Medulla oblongata (tissue), 1 donor: ENCODE data around the gene ACSF3.
"Not testable (repeated sequence)": the region's sequence is repeated elsewhere in the genome, so short reads cannot be mapped to it uniquely, and the experiment has no call there.

ENCODE experiments used
- DNase-seq: peaks from one replicate; pipeline ENCODE4 v3.0.0-alpha.2; 2015; ENCODE audit errors: extremely low spot score

ACSF3 gene

DNA sequence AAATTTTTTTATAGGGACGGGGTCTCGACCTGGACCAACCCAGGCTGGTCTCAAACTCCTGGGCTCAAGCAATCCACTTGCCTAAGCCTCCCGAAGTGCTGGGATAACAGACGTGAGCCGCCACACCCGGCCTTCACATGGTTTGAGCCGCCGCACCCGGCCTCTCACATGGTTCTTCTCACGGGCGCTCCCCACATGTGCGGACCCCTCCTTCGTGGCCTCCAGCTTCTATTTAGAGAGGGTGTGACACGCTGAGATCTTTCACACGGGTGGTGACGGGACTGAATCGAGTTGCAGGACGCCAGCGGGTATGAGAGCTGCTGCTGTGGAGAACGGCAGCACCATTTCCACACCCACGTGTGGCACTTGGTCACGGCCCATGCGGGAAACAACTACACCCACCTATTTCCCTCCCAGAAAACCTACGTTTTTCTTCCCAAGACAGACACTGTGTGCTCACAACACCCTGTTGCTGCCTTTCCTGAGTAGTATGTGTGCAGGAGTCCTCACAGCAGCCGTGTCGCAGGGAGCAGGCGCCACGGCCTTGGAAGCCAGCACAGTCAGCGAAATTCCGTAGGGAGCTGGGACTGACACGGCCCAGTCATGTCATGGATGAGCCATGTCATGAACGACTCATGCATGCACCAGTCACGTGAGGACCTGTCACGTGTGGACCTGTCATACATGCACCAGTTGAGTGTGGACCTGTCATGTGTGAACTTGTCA lies 20.1 kb upstream of the ACSF3 start:
- DNase-seq: no peak

DNA sequence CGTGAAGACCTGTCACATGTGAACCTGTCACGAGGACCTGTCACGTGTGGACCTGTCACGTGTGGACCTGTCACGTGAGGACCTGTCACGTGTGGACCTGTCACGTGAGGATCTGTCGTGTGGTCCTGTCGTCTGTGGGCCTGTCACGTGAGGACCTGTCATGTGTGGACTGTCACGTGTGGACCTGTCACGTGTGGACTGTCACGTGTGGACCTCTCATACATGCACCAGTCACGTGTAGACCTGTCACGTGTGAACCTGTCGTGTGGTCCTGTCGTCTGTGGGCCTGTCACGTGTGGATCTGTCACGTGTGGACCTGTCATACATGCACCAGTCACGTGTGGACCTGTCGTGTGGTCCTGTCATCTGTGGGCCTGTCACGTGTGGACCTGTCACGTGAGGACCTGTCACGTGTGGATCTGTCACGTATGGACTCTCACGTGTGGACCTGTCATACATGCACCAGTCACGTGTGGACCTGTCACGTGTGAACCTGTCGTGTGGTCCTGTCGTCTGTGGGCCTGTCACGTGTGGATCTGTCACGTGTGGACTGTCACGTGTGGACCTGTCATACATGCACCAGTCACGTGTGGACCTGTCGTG lies 19.5 kb upstream of the ACSF3 start:
- DNase-seq: not testable (repeated sequence)

DNA sequence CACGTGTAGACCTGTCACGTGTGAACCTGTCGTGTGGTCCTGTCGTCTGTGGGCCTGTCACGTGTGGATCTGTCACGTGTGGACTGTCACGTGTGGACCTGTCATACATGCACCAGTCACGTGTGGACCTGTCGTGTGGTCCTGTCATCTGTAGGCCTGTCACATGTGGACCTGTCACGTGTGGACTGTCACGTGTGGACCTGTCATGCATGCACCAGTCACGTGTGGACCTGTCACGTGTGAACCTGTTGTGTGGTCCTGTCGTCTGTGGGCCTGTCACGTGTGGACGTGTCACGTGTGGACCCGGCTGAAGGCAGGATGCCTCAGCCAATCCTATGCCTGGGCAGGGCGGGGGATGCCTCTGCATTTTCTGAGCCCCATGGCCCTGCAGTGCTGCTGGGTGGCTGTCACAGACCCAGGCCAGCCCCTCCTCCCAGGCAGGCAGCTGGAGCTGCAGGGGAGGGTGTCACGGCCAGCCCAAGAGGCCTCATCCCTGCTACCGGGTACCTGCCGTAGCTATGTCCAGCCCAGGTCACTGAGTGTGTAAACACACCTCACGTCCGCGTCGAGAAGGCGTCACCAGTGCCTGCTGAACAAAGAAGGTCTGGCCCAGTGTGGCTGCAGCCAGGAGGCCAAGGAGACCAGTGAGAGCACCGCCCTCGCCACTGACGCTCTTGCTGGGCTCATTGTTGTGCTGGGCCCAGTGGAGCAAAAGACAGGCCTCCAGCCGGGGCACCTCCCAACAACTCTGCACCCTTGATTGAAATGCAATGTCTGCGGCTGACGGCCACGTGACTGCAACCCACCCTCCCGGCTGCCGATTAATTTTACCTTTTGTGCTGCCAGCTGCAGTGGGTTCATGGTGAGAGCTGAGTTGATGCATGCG lies 18.6 kb upstream of the ACSF3 start:
- no peak for DNase-seq

DNA sequence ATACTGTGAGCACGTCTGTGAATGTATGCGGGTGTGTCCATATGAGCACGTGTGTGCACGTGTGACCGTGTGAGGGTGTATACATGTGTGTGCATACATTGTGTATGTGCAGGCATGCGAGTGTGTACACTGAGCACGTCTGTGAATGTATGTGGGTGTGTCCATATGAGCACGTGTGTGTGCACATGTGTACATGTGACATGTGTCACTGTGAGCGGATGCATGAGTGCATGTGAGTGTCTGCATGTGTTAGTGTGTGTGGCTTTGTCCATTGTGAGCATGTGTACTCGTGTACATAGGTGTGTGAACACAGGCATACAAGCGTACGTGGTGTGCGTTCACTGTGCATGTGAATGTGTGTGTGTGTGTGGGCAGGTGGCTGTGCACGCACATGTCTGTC lies 17.5 kb upstream of the ACSF3 start:
- DNase-seq: no peak

DNA sequence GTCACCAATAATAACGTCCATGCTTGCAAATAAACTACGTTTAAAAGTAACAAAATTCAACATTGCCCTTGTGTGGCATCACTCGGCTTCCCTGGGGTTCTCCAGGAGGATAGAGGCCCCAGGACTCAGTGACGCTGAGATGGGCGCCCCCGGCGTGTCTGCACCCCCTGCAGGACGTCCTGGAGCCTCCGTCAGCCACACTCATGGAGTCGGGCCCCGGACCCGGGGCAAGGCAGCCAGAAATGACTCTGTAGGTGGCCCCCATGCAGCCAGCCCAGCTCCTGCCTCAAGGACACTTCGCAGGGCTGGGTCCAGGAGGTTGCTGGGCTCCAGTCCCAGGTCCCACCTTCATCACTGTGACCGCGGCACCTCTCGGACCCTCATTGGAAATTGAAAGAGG lies 16.6 kb upstream of the ACSF3 start:
- DNase-seq: no peak

DNA sequence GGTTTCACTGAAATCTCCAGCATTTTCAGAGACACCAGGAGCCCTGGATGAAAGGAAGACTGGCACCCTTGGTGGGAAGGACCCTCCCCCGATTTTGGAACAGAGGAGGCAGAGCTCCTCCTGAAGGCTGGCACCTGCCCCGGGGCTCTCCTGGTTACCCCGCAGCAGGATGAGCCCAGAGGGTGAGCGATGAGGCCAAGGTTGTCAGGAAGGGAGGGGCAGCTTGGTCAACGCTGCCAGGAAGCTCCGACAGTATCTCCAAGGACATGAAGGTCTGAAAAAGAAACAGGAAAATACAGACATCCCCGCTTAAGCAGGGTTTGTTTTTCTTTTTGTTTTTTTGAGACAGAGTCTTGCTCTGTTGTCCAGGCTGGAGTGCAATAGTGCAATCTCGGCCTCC lies 15.5 kb upstream of the ACSF3 start:
- DNase-seq: no peak

DNA sequence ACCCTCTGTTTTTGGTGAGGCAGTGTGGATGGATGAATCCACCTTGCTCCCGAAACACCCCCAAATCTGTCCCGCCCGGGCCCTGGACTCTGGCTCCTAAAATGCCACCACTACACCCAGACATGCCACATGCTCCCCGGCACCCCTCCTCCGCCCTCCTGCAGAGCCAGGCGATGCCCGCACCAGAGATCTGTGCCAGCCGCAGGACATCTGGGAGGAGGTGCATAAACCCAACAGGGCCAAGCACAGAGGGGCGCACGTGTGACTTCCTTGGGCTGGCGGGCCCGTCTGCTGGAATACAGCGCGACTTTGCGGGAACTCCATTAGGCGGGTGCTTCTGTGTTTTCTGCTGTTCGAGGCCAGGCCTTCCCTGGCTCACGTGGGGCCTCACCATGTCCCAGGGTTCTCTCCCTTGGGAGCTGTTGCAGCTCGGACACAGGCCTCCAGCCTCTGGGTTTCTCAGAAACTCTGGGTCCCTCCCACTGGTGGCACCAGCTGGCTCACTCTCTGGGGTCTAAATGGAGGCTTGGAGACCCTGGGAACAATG lies 14.1 kb upstream of the ACSF3 start:
- DNase-seq: no peak

DNA sequence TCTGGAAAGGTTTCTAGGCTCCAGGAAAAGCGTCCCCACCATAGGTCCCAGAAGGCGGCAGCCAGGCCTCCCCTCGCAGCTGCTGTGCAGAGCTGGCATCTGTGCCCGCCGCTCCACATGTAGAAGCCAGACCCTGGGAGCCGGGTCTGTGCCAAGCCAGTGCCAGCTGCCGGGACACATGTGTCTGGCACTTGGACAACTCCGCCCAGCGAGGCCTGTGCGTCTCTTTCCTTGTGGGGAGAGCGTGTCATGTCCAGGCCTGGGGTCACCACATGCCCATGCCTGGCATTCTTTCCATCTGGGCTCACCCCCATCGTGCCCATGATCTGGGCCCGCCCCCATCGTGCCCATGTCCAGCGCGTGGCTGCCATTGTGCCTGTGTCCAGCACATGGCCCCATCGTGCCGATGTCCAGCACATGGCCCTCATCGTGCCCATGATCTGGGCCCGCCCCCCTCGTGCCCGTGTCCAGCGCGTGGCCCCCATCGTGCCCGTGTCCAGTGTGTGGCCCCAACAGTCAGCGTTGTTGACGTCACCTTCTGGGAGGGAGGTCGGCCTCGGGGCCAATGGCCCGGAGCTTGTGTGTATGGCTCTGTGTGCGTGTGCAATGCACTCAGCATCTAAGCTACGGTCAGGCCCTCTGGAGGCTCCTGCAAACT lies 13.3 kb upstream of the ACSF3 start:
- no peak for DNase-seq

DNA sequence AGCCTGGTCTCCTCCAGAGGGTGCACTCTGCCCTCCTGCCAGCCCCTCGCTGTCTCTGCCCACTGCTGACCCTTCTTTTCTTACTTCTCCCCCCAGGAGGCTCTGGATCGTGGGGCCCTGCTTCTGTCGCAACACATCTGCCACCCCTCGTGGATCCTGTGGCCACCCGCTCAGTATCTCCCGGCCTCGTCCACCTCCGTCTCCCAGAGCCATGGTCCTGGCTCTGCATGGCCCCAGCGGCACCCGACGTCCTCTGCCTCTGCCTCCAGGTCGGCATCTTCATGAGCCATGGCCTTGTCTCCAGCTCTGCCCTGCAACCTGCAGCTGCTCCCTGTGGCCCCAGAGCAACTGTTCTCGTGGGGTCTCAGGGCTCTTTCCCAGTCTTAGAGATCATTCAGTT lies 12.1 kb upstream of the ACSF3 start:
- no peak for DNase-seq

DNA sequence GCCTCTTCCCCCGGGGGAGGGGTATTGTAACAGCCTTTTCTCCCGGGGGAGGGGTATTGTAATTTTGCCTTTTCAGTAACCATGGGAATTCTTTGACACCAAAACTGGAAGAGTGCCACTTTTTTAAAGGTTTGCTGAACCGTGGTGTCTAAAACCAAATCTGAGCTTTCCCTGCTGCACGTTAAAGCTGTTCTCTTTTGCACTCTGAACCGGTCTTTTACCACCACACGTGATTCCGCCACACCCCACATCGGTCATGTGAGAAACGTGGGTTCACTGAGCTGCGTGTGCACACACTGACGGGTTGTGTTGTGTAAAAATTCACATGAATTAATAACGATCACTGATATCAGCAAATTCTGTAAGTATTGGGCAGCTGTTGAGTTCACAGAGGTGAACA lies 9.2 kb upstream of the ACSF3 start:
- DNase-seq: no peak

DNA sequence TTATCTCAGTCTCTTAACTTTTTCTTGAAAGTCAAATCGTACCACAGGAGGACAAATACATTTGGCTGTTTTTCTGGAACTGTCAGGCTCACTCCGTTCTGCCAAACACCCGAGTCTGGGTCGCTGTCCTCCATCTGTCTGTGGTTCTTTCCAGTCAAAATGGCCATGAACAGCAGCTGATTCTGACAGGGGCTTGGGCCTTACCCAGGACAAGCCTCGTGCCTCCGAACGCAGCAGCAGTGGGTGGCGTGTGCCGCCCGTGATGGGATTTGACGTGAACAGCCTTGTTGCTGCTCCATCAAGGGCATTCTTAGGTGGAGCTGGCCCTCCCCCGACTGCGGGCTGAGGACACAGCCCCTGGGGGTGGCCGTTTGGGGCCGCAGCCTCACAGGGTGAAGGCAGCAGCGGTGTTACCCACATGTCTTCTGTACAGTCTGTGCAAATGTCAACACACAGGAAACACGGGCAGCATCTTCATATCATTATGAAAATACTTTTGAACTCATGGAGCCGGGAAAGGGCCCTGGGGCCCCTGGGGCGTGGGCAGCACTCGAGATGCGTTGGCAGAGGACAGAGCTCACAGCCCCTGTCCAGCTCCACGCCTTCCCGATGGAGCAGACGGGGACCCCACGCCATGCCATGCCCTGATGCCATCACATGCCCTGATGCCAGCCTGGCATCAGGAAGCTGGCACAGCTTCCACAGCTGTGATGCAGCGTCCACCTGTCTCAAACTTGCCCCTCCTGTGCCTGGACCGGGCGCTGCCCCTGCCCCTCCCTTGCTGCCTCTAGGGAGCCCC lies 8.6 kb upstream of the ACSF3 start:
- DNase-seq: no peak

DNA sequence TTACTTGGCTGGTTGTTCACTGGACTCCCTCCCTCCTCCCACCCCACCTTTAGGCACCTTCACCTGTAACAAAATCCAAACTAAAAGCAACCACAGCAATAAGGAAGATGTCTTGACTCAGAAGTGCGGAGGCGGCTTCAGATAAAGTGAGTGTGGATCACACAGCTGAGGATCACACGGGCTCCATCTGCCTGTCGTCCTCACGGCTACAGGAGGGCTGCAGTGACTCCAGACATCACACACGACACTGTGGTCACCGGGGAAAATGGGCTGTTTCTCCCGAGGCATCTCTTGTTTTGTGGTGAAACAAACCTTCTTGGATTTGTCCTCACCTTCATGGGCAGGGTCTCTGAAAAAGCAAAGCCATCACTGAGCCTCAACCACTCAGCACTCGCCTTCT lies 7.9 kb upstream of the ACSF3 start:
- DNase-seq: no peak

DNA sequence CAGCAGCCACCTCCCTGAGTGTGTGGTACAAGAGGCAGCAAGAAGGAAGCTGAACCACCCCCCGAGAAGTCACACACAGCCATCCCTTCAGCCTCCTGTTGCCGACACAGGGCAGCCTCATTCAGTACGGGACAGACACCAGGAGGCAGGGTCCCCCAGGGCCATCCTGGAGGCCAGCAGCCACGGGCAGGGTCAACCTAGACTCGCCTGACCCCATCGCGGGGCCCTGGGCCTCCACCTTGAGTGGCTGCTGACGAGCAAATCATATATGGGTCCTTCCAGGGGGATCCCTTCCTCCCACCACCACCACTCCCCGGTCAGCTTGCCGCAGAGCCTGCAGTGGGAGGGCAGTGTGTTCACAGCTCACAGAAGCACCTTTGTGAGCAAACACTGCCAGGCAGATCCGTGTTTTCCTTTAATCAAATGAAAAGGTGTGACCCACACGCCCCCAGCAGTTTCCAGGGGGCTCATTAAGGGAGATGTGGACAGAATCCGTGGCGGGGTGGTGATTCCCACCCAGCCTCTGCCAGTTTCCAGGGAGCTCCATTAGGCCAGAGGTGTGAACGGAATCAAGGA lies 5.6 kb upstream of the ACSF3 start:
- DNase-seq: no peak

DNA sequence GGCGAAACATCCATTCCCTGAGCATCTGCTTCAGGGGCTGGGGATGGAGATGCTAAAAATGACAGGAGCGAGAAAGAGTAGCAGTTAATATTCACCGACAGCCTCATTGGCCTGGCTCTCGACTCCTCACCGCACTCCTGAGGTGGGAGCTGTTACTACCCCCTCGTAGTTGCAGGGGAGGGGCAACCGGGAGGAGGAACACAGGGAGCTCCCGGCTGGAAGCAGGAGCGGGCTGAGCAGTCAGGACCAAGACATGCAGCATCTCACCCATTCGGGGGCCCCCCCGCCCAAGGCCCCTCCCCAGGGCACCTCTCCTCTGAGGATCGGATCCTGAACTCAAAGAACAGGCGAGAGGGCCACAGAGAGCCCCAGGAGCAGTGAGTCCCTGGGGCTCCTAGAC lies 4.5 kb upstream of the ACSF3 start:
- no peak for DNase-seq

DNA sequence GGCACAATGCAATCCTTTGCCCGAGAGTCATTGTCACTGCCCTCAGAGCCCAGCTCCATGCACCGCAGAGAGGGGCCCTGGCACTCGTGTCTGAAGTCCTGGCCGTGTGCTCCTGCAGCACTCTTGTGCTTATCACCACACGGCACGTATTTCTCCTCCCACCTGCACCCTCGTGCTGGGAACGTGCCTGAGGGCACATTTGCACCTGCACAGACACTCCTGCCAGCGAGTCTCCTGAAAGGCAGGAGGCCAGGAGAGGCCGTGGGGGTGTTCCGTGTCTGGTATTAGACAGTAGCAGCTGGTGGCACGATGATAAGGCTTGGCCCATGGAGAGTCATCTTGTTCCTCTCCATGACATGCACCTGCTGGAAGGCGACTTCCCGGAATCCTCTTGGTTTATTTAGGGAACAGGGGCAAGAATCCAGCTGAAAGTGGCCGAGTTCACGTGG lies 3.4 kb upstream of the ACSF3 start:
- no peak for DNase-seq

DNA sequence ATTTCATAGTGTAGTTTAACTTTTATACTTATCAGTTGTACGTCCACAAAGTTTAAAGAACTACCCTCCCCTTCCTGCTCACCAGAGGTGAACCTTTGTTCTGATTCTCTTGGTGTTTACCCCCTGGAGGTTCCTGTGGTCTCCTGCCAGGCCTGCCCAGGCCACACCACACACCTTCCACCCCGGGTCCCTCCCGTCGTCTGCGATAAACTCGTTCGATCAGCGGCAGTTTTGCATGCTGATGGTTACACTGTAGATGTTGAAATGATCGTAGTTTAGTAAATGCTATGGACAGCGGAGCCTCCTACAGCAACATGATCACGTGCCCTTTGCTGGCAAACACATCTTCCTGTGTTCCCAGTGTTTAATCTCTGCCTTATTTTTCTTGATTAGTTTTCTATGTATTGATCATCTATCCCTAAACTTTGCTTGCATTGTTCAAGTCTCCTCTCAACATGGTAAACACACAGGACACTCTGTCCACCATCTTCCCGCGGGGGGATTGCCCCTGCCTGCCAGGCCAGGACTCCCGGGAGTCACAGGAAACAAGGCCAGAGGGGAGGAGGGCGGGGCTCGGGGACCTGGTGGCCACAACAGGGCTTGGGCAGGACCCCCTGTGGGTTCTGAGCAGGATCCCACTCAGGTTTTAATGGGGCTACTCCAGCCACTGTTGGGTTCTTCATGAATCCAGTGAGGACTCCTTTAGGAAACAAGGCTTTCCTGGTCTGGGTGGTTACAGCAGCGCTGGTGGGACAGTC lies 2.8 kb upstream of the ACSF3 start:
- DNase-seq: no peak

DNA sequence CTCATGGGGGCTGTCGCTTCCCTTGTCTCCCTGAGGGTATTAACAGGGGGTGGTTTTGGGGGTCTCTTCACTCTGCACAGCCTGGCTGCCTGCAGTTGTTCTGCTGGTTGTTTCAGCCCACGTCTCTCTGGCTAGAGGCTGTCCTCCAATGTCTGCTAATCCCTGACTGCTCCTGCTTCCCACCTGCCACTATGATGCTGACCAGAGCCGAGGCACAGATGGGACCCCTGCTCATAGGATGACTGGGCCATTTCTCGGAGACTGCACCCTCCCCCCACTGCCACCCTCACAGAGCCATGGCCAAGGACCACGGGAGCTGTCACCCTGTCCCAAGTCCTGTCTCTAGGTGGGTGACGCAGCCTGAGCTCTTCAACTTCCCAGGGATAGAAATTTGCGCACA lies 1.6 kb upstream of the ACSF3 start:
- no peak for DNase-seq

DNA sequence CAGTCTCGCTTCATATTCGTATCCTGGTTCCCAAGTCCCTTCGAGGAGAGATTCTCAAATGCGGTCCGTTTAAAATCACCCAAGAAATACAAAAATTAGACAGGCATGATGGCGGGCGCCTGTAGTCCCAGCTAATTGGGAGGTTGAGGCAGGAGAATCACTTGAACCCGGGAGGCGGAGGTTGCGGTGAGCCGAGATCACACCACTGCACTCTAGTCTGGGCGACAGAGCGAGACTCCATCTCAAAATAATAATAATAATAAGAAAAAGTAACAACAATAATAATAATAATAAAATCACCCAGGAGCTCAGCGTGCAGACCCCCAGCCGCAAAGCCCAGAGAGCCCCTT lies 425 bp upstream of the ACSF3 start:
- DNase-seq: not testable (repeated sequence)

DNA sequence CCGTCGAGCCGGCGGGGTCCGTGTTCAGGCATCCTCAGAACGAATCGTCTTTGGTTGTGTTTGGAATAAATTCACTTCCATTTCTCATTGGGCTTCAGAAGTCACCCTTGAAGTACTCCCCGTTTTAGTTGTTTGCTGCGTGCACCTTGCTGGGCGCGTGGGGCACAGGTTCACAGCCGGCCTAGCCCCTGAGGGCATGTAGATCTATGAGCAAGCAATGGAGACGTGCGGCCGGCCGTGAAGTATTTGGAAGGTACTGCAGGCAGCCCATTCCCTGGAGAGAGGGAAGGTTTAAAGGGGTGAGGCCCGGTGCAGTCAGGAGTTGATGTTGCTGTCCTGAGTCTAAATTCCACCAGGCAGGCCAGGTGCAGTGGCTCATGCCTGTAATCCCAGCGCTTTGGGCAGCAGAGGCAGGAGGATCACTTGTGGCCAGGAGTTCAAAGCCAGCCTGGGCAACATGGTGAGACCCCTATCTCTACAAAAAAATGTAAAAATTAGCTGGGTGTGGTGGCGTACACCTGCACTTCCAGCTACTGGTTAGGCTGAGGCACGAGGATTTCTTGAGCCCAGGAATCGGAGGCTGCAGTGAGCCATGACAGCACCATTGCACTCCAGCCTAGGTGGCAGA lies 714 bp downstream of the ACSF3 start:
- DNase-seq: no peak

DNA sequence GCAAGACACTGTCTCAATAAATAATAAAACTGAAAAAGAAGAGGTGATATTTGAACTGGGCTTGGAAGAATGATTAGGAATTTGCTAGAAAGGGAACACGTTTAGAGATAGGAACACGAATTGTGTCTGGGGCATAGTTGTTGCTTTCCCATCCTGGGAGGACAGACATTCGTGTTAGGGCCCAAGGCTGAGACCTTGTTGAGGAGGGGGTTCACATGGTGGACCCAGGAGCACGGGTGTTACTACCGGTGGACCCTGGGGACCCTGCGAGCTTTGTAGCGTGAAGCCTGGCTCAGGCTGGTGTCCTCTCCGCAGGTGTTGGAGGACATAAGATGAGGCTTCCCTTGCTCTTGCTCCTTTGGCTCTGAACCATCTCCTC lies 1.2 kb downstream of the ACSF3 start:
- no peak for DNase-seq
